T-helper 17 cell (primary cell): ENCODE results near the gene TBC1D2. TPM values are rescaled to one million over a fixed set of nuclear protein-coding genes. Genes with fewer than 3 reads are reported as not detected.

Source experiments
- ATAC-seq: fragments of 150-1000 bp; cut with Tn5 transposase; 2 replicates; pipeline ENCODE4 v1.10.0; 2021; ENCODE audit warnings: mild to moderate bottlenecking, moderate library complexity
- DNase-seq, 3 donors: peaks; one replicate each; pipeline versions ENCODE4 v3.0.0 to v3.0.0-alpha.2; 2020 to 2021
- H3K9me3 ChIP-seq: one replicate; pipeline ENCODE4 v1.7.0; 2013; ENCODE audit warnings: low read length, mild to moderate bottlenecking; ENCODE audit not compliant: control insufficient read depth, poor library complexity, severe bottlenecking
- H3K27ac Mint-ChIP-seq: one replicate; pipeline ENCODE4 v1.8.0; 2022; ENCODE audit warnings: mild to moderate bottlenecking, moderate library complexity, mixed read lengths
- H3K27me3 Mint-ChIP-seq: one replicate; pipeline ENCODE4 v1.8.0; 2022; ENCODE audit warnings: mixed read lengths
- H3K36me3 Mint-ChIP-seq: one replicate; pipeline ENCODE4 v1.8.0; 2022; ENCODE audit warnings: low read depth, mixed read lengths
- H3K4me1 Mint-ChIP-seq: one replicate; pipeline ENCODE4 v1.8.0; 2022; ENCODE audit warnings: mild to moderate bottlenecking, mixed read lengths
- H3K4me3 Mint-ChIP-seq: one replicate; pipeline ENCODE4 v1.8.0; 2022; ENCODE audit warnings: mild to moderate bottlenecking, moderate library complexity, mixed read lengths
- total RNA-seq, 4 donors: library from RNA in 2 of 4; stranded (reverse) in 2 of 4; gene quantifications; one replicate each; pipeline ENCODE4 v1.2.3 and lab custom pipeline; 2022 to 2026

TBC1D2 gene
- total RNA-seq, 2 donors from 2014 or later, result 7.8 to 8.2 TPM

- Mint-ChIP-seq H3K36me3 (no peaks in the 10 kb centered on the region), H3K27me3 (no peaks in the 10 kb centered on the region), H3K4me3 (no peak overlapping the region), H3K4me1 (peaks cover 6% of the 10 kb centered on the region), H3K27ac (no peak overlapping the region)
- DNase-seq (no peak), ATAC-seq (no peak)
- H3K9me3 ChIP-seq, result no peaks in the 10 kb centered on the region
These were observed 55.9 kb downstream of the TBC1D2 start for GRCh38 chr9:98199388-98200033.

GRCh38 chr9:98195671-98196070 is 59.8 kb downstream of the TBC1D2 start:
- no peaks in the 10 kb centered on the region for H3K9me3 ChIP-seq
- no peak overlapping the region for H3K4me3 Mint-ChIP-seq
- no peaks in the 10 kb centered on the region for H3K36me3 Mint-ChIP-seq
- H3K4me1 Mint-ChIP-seq, result peaks cover 16% of the 10 kb centered on the region
- no peak overlapping the region for H3K27ac Mint-ChIP-seq
- DNase-seq (no peak), ATAC-seq (no peak)
- H3K27me3 Mint-ChIP-seq, result no peaks in the 10 kb centered on the region

GRCh38 chr9:98193336-98193944 is 62.0 kb downstream of the TBC1D2 start:
- H3K36me3 Mint-ChIP-seq, result no peaks in the 10 kb centered on the region
- H3K27ac Mint-ChIP-seq, result peak overlapping the region; percentile 32
- no peaks in the 10 kb centered on the region for H3K27me3 Mint-ChIP-seq
- peak overlapping the region; percentile 87 for H3K4me3 Mint-ChIP-seq
- H3K9me3 ChIP-seq, result no peaks in the 10 kb centered on the region
- DNase-seq (no peak), ATAC-seq (no peak)
- H3K4me1 Mint-ChIP-seq, result peaks cover 30% of the 10 kb centered on the region

GRCh38 chr9:98192503-98193335 is 62.7 kb downstream of the TBC1D2 start, which contains the start of gene CORO2A:
Gene CORO2A (minus strand): TSS chr9:98192637. CDS start chr9:98157660, 34,977 bp downstream.
- no peaks in the 10 kb centered on the region for H3K27me3 Mint-ChIP-seq
- ATAC-seq (peak; percentile 77), DNase-seq (peak; percentile 45 to 78 (median 73))
- H3K4me3 Mint-ChIP-seq, result peak within 1 kb of the TSS; percentile 89
- peak within 1 kb of the TSS; percentile 69 for H3K27ac Mint-ChIP-seq
- peaks cover 37% of the 10 kb centered on the region for H3K4me1 Mint-ChIP-seq
- no peaks in the 10 kb centered on the region for H3K9me3 ChIP-seq
- no peaks in the 10 kb centered on the region for H3K36me3 Mint-ChIP-seq

GRCh38 chr9:98191671-98192502 is 63.6 kb downstream of the TBC1D2 start:
- peak in 2 of 3 donors; percentile 38 for DNase-seq
- ATAC-seq, result peak; percentile 33
- peak overlapping the region; percentile 89 for H3K4me3 Mint-ChIP-seq
- H3K4me1 Mint-ChIP-seq, result peaks cover 41% of the 10 kb centered on the region
- no peaks in the 10 kb centered on the region for H3K36me3 Mint-ChIP-seq
- peak overlapping the region; percentile 69 for H3K27ac Mint-ChIP-seq
- H3K27me3 Mint-ChIP-seq, result no peaks in the 10 kb centered on the region
- H3K9me3 ChIP-seq, result no peaks in the 10 kb centered on the region

- Mint-ChIP-seq H3K36me3 (no peaks in the 10 kb centered on the region), H3K27me3 (no peaks in the 10 kb centered on the region), H3K27ac (peak overlapping the region; percentile 69), H3K4me1 (peaks cover 42% of the 10 kb centered on the region), H3K4me3 (peak overlapping the region; percentile 89)
- H3K9me3 ChIP-seq, result no peaks in the 10 kb centered on the region
- ATAC-seq (no peak), DNase-seq (no peak)
These were observed 64.3 kb downstream of the TBC1D2 start for GRCh38 chr9:98191181-98191608.

- DNase-seq (no peak), ATAC-seq (no peak)
- H3K27ac Mint-ChIP-seq, result peak overlapping the region; percentile 69
- peak overlapping the region; percentile 89 for H3K4me3 Mint-ChIP-seq
- H3K27me3 Mint-ChIP-seq, result no peaks in the 10 kb centered on the region
- no peaks in the 10 kb centered on the region for H3K36me3 Mint-ChIP-seq
- no peaks in the 10 kb centered on the region for H3K9me3 ChIP-seq
- H3K4me1 Mint-ChIP-seq, result peaks cover 46% of the 10 kb centered on the region
These were observed 64.7 kb downstream of the TBC1D2 start for GRCh38 chr9:98190757-98191105.

- Mint-ChIP-seq H3K4me3 (no peak overlapping the region), H3K36me3 (no peaks in the 10 kb centered on the region), H3K27me3 (no peaks in the 10 kb centered on the region), H3K27ac (peak overlapping the region; percentile 57), H3K4me1 (peaks cover 49% of the 10 kb centered on the region)
- ATAC-seq, result no peak
- H3K9me3 ChIP-seq, result no peaks in the 10 kb centered on the region
- DNase-seq, result no peak
These were observed 66.0 kb downstream of the TBC1D2 start for GRCh38 chr9:98189412-98189811.

GRCh38 chr9:98187926-98188325 is 67.5 kb downstream of the TBC1D2 start:
- Mint-ChIP-seq H3K4me3 (no peak overlapping the region), H3K4me1 (peaks cover 48% of the 10 kb centered on the region), H3K27ac (peak overlapping the region; percentile 57), H3K36me3 (no peaks in the 10 kb centered on the region), H3K27me3 (no peaks in the 10 kb centered on the region)
- H3K9me3 ChIP-seq, result no peaks in the 10 kb centered on the region
- DNase-seq (no peak), ATAC-seq (no peak)

- peaks cover 5% of the 10 kb centered on the region for H3K36me3 Mint-ChIP-seq
- H3K9me3 ChIP-seq, result no peaks in the 10 kb centered on the region
- H3K27me3 Mint-ChIP-seq, result no peaks in the 10 kb centered on the region
- no peak for ATAC-seq
- H3K4me3 Mint-ChIP-seq, result no peak overlapping the region
- no peak for DNase-seq
- H3K27ac Mint-ChIP-seq, result no peak overlapping the region
- H3K4me1 Mint-ChIP-seq, result peaks cover 55% of the 10 kb centered on the region
These were observed 69.2 kb downstream of the TBC1D2 start for GRCh38 chr9:98186236-98186635.

GRCh38 chr9:98185611-98186171 is 69.8 kb downstream of the TBC1D2 start:
- H3K36me3 Mint-ChIP-seq, result peaks cover 5% of the 10 kb centered on the region
- no peak overlapping the region for H3K4me3 Mint-ChIP-seq
- no peaks in the 10 kb centered on the region for H3K27me3 Mint-ChIP-seq
- no peaks in the 10 kb centered on the region for H3K9me3 ChIP-seq
- H3K27ac Mint-ChIP-seq, result peak overlapping the region; percentile 19
- peaks cover 50% of the 10 kb centered on the region for H3K4me1 Mint-ChIP-seq
- ATAC-seq (no peak), DNase-seq (no peak)

GRCh38 chr9:98185021-98185567 is 70.4 kb downstream of the TBC1D2 start:
- Mint-ChIP-seq H3K36me3 (peaks cover 5% of the 10 kb centered on the region), H3K4me1 (peaks cover 51% of the 10 kb centered on the region), H3K27me3 (no peaks in the 10 kb centered on the region), H3K4me3 (no peak overlapping the region), H3K27ac (peak overlapping the region; percentile 19)
- no peaks in the 10 kb centered on the region for H3K9me3 ChIP-seq
- ATAC-seq (no peak), DNase-seq (no peak)
